ES-I3 (cell line): ENCODE results near the gene NPHP3.

Experiments
- H3K36me3 ChIP-seq: 2 replicates; pipeline ENCODE4 v1.6.1; 2013; ENCODE audit warnings: mild to moderate bottlenecking, low read length, control low read depth, moderate library complexity; ENCODE audit not compliant: insufficient read depth
- H3K4me1 ChIP-seq: 2 replicates; pipeline ENCODE4 v1.6.1; 2013; ENCODE audit warnings: mild to moderate bottlenecking, control low read depth, low read length; ENCODE audit not compliant: insufficient read depth
- H3K9ac ChIP-seq: 2 replicates; pipeline ENCODE4 v1.6.1; 2013; ENCODE audit warnings: low read depth, mild to moderate bottlenecking, low read length, moderate library complexity
- H3K9me3 ChIP-seq: 2 replicates; pipeline ENCODE4 v1.6.1; 2013; ENCODE audit warnings: mild to moderate bottlenecking, low read length, moderate library complexity; ENCODE audit not compliant: control insufficient read depth, insufficient read depth

Gene NPHP3

GRCh38 chr3:132661101-132661500 is 61.1 kb downstream of the NPHP3 start:
- H3K9ac ChIP-seq, result peak overlapping the region; percentile 97
- H3K4me1 ChIP-seq, result no peaks in the 10 kb centered on the region
- no peaks in the 10 kb centered on the region for H3K36me3 ChIP-seq
- no peaks in the 10 kb centered on the region for H3K9me3 ChIP-seq

- no peaks in the 10 kb centered on the region for H3K9me3 ChIP-seq
- no peaks in the 10 kb centered on the region for H3K36me3 ChIP-seq
- no peaks in the 10 kb centered on the region for H3K4me1 ChIP-seq
- H3K9ac ChIP-seq, result peak overlapping the region; percentile 97
Measured at GRCh38 chr3:132660811-132661070, 61.5 kb downstream of the NPHP3 start.

GRCh38 chr3:132660052-132660810 is 62.0 kb downstream of the NPHP3 start, which contains the start of gene UBA5:
UBA5 (plus strand) TSS chr3:132660329; CDS start chr3:132660538, 209 bp downstream.
- H3K9me3 ChIP-seq, result no peaks in the 10 kb centered on the region
- H3K4me1 ChIP-seq, result no peaks in the 10 kb centered on the region

GRCh38 chr3:132659365-132660051 is 62.7 kb downstream of the NPHP3 start, which contains the start of gene ACAD11:
ACAD11 (minus strand) TSS chr3:132659809; CDS start chr3:132659751, 58 bp downstream.
- Histone ChIP-seq H3K9ac (peak within 1 kb of the TSS; percentile 97), H3K4me1 (no peaks in the 10 kb centered on the region), H3K9me3 (no peaks in the 10 kb centered on the region), H3K36me3 (no peaks in the 10 kb centered on the region)

More at GRCh38 chr3:132660052-132660810, 62.0 kb downstream of the NPHP3 start, which contains the start of gene UBA5:
- H3K36me3 ChIP-seq, result no peaks in the 10 kb centered on the region
- H3K9ac ChIP-seq, result peak within 1 kb of the TSS; percentile 97

- H3K9me3 ChIP-seq, result no peaks in the 10 kb centered on the region
- no peaks in the 10 kb centered on the region for H3K36me3 ChIP-seq
- H3K4me1 ChIP-seq, result no peaks in the 10 kb centered on the region
- H3K9ac ChIP-seq, result peak overlapping the region; percentile 97
Measured at GRCh38 chr3:132659000-132659364, 63.2 kb downstream of the NPHP3 start.

- H3K9ac ChIP-seq, result peak overlapping the region; percentile 97
- H3K4me1 ChIP-seq, result no peaks in the 10 kb centered on the region
- no peaks in the 10 kb centered on the region for H3K9me3 ChIP-seq
- no peaks in the 10 kb centered on the region for H3K36me3 ChIP-seq
Measured at GRCh38 chr3:132657869-132658747, 64.1 kb downstream of the NPHP3 start.

GRCh38 chr3:132655471-132655870 is 66.7 kb downstream of the NPHP3 start:
- Histone ChIP-seq H3K36me3 (no peaks in the 10 kb centered on the region), H3K4me1 (no peaks in the 10 kb centered on the region)

GRCh38 chr3:132654721-132655120 is 67.5 kb downstream of the NPHP3 start:
- H3K9ac ChIP-seq, result no peak overlapping the region
- no peaks in the 10 kb centered on the region for H3K36me3 ChIP-seq
- H3K9me3 ChIP-seq, result no peaks in the 10 kb centered on the region
- H3K4me1 ChIP-seq, result no peaks in the 10 kb centered on the region

More at GRCh38 chr3:132655471-132655870, 66.7 kb downstream of the NPHP3 start:
- H3K9ac ChIP-seq, result no peak overlapping the region
- no peaks in the 10 kb centered on the region for H3K9me3 ChIP-seq

GRCh38 chr3:132654190-132654589 is 68.0 kb downstream of the NPHP3 start:
- no peaks in the 10 kb centered on the region for H3K9me3 ChIP-seq
- H3K4me1 ChIP-seq, result no peaks in the 10 kb centered on the region
- no peak overlapping the region for H3K9ac ChIP-seq
- H3K36me3 ChIP-seq, result no peaks in the 10 kb centered on the region

GRCh38 chr3:132652640-132653270 is 69.5 kb downstream of the NPHP3 start:
- no peaks in the 10 kb centered on the region for H3K4me1 ChIP-seq
- H3K36me3 ChIP-seq, result no peaks in the 10 kb centered on the region
- no peaks in the 10 kb centered on the region for H3K9me3 ChIP-seq
- H3K9ac ChIP-seq, result no peak overlapping the region

GRCh38 chr3:132650153-132650552 is 72.1 kb downstream of the NPHP3 start:
- Histone ChIP-seq H3K9ac (no peak overlapping the region), H3K9me3 (no peaks in the 10 kb centered on the region), H3K4me1 (no peaks in the 10 kb centered on the region), H3K36me3 (no peaks in the 10 kb centered on the region)

GRCh38 chr3:132645058-132645457 is 77.2 kb downstream of the NPHP3 start:
- Histone ChIP-seq H3K36me3 (no peaks in the 10 kb centered on the region), H3K9me3 (no peaks in the 10 kb centered on the region), H3K9ac (no peak overlapping the region), H3K4me1 (no peaks in the 10 kb centered on the region)

GRCh38 chr3:132643366-132643765 is 78.8 kb downstream of the NPHP3 start:
- Histone ChIP-seq H3K9ac (no peak overlapping the region), H3K4me1 (no peaks in the 10 kb centered on the region), H3K9me3 (no peaks in the 10 kb centered on the region), H3K36me3 (no peaks in the 10 kb centered on the region)

GRCh38 chr3:132642539-132642847 is 79.7 kb downstream of the NPHP3 start:
- H3K4me1 ChIP-seq, result no peaks in the 10 kb centered on the region
- no peak overlapping the region for H3K9ac ChIP-seq
- no peaks in the 10 kb centered on the region for H3K9me3 ChIP-seq
- H3K36me3 ChIP-seq, result no peaks in the 10 kb centered on the region
